ENCODE measurements around the gene PCGF3.
A peak's percentile ranks its signal among the peaks of the same experiment; 100 is the strongest.

PCGF3 gene, protein sequence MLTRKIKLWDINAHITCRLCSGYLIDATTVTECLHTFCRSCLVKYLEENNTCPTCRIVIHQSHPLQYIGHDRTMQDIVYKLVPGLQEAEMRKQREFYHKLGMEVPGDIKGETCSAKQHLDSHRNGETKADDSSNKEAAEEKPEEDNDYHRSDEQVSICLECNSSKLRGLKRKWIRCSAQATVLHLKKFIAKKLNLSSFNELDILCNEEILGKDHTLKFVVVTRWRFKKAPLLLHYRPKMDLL

DNA sequence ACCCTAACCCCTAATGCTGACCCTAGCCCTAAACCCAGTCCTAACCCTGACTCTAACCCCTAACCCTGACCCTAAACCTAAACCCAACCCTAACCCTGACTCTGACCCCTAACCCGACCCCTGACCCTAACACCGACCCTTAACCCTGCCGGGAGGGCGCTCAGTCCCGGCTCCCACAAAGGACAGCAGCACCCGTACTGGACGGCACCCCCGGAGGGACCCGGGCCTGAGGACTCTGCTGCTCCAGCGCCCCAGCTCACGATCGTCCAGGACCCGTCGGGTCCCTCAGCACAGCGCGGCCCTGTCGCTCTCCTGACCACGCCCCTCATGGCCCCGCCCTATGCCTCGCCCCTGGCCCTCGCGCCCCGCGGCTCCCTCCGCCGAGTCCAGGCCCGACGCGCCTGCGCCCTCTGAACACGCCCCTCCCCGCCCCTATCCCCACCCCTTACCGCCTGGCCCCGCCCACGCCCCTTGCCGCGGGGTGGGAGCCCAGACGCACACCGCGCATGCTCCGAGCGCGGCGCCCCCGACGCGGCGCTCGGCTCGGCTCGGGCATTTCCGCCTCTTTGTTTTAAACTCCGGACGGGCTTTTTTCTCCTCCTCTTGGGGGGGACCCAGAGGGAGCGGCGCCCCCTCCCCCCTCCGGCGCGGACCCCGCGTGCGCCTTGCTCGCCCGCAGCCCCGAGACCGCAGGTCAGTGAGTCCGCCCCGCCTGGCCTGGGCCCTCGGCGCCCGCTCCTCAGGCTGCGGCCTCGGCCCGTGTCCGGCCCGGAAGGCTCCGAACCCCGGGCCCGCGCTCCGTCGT, at the start of gene PCGF3:
PCGF3 (plus strand) TSS at position 555 of the 805 bp plus-strand sequence. CDS start 27,849 bp downstream, outside the sequence.
- DNase-seq = peak; percentile 68 to 96 (median 91)

- DNase-seq = no peak
These were observed 48.9 kb upstream of the PCGF3 start for GRCh38 chr4:656436-657337.

- no peak for DNase-seq
These were observed 48.2 kb upstream of the PCGF3 start for GRCh38 chr4:657338-657833.

DNA sequence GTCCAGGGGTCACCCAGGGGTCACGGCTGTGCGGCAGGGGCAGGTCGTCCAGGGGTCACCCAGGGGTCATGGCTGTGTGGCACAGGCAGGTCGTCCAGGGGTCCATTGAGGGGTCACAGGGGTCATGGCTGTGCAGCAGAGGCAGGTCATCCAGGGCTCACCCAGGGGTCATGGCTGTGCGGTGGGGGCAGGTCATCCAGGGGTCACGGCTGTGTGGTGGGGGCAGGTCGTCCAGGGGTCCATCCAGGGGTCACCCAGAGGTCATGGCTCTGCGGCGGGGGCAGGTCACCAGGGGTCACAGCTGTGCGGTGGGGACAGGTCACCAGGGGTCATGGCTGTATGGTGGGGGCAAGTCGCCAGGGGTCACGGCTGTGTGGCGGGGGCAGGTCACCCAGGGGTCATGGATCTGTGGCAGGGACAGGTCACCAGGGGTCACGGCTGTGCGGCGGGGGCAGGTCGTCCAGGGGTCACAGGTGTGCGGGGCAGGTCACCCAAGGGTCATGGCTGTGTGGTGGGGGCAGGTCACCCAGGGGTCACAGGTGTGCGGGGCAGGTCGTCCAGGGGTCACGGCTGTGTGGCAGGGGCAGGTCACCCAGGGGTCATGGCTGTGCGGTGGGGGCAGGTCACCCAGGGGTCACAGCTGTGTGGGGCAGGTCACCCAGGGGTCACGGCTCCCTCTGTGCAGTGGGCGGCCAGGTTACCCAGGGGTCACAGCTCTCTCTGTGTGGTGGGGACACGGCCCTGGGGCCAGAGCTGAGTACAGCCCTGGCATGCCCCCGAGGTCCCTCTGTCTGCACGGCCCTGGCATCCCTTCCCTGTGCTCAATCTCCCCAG, 47.6 kb upstream of the PCGF3 start:
- no peak for DNase-seq

GRCh38 chr4:658681-659667, 46.7 kb upstream of the PCGF3 start:
- no peak for DNase-seq

DNA sequence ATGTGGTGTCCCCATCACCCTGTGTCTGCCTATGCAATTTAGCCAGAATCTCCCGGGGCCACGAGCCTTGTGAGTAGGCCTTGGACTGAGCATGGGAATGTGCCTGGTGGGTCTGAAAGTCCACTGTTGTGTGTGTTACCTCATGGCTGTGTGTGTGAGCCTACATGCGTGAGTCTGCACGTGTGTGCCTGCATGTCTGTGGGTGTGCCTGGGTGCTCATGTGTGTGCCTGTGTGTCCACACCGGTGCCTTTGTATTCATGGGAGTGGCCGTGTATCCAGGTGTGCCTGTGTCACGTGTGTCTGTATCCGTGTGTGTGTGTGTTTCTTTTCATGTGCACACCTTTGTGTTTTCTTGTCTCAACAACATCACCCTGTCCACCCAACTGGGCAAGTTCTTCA, 45.8 kb upstream of the PCGF3 start:
- DNase-seq = no peak

DNA sequence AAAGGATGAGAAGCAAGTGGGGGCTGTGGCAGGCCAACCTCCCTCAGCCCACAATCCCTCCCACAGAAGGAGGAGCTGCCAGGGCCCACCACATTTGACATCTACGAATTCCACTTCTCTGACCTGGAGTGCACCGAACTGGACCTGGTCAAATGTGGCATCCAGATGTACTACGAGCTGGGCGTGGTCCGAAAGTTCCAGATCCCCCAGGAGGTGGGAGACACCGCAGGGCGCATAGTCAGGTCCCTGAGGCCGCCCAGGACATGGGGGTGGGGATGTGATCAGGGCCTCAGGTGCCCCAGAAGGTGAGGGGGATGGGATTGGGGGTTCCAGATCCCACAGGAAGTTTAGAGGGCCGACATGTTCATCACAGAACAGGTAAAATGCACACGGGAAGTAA, 45.2 kb upstream of the PCGF3 start:
- DNase-seq = no peak

GRCh38 chr4:661231-661630, 44.4 kb upstream of the PCGF3 start:
- no peak for DNase-seq

DNA sequence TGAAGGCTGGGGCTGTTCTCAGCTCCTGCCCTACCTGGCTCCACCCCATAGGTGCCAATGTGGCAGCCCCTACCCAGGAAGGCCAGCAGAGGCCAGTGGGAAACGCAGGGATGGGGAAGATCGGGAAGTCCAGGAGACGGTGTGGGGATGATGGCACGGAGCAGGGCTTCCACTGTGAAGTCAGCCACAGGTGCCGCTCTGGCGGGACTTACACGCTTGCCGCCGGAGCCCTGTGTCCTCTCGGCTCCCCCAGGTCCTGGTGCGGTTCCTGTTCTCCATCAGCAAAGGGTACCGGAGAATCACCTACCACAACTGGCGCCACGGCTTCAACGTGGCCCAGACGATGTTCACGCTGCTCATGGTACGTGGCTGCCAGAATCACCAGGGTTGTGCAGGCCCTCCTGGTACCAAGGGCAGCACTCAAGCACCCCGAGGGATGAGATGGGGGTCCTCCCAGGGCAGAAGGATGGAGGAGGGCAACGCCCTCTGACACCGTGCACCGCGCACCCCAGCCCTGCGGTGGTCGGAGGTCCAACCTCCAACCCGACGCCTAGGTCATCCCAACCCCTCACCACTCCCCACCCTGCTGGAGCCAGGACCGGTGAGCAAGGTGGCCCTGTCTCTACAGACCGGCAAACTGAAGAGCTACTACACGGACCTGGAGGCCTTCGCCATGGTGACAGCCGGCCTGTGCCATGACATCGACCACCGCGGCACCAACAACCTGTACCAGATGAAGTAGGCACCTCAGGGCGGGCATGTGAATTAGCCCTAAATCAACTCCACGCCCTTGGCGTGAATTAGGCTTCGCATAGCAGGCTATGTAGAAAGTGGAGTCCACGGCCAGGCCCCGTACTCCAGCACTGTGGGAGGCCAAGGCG, 43.5 kb upstream of the PCGF3 start:
- no peak for DNase-seq

DNA sequence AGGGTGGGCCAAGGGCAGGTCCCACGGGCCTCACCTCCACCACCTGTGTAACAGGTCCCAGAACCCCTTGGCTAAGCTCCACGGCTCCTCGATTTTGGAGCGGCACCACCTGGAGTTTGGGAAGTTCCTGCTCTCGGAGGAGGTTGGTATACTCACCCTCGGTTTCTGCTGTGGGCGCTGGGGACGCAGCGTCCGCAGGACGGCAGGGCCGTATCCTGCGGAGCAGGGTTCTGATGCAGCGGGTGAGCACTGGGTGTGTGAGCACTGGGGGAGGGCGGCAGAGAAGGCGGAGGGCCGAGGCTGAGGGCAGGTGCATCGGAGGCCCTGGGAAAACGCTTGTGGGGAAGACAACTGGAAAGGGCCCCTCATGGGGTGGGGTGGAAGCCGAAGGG, 42.6 kb upstream of the PCGF3 start:
- no peak for DNase-seq

DNA sequence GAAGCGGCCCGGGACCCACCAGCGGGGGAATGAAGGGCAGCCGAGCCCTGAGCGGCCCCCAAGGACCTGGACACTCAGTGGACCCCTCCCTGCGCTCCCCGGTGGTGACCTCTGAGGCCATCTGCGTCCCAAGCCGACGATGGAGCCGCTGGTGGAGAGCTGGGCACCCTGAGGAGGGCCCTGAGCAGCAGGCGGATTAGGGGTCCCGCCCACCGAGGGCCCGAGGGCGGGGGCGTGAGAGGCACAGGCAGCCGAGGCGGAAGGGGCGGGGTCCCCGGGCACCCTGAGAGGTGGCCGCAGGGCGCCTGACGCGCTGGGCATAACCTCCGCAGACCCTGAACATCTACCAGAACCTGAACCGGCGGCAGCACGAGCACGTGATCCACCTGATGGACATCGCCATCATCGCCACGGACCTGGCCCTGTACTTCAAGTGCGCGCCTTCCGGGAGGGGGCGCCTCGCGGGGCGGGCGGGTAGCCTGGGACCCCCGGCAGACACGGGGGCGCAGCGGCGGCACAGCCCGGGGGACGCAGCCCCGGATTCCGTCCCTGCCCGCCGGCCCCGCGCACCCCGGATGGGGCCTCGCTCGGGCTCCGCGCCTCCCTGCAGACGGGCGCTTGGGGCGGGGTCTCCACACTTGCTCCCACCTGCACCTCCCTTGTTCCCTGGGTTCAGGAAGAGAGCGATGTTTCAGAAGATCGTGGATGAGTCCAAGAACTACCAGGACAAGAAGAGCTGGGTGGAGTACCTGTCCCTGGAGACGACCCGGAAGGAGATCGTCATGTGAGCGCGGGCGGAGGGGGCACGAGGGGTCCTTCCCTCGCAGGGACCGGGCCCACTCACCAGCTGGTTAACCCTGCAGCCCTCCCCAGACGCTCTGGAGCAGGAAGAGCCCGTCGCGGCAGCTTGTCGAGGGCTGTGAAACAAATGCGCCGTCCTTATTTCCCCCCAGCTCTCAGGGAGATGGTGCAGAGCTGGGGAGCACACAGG, 41.9 kb upstream of the PCGF3 start:
- peak in 1 of 14 donors; percentile 54 for DNase-seq

GRCh38 chr4:664713-665231, 40.9 kb upstream of the PCGF3 start:
- DNase-seq = no peak

GRCh38 chr4:665381-665750, 40.3 kb upstream of the PCGF3 start:
- no peak for DNase-seq

DNA sequence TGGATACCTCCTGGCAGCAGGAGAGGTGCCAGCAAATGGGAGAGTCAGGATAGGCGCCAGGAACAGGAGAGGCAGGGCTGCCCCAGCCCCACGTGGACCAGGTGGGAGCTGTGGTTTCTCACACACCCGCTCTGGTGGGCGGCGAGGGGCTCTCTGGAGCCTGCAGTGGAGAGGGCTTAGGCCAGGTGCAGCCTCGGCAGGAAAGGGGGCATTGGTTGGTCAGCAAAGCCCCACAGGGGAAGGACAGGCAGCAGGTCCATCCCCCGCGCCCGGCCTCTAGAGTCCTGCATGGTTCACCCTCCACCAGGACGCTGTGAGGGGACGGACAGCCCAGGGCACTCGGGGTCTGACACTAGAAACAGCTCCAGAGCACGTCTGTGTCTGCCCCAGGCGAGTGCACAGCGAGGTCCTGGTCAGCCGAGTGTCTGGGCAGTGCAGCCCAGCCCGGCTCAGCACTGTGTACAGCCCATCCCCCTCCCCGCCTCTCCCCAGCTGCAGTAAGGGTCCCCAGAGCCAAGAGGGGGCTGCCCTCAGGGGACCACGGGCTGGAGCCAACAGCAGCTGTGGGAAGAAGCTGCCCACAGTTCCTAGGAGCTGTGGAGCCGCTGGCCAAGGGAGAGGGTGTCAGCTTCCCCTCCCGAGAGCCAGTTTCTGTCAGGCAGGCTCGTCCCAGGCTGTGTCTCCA, 39.7 kb upstream of the PCGF3 start:
- no peak for DNase-seq

DNA sequence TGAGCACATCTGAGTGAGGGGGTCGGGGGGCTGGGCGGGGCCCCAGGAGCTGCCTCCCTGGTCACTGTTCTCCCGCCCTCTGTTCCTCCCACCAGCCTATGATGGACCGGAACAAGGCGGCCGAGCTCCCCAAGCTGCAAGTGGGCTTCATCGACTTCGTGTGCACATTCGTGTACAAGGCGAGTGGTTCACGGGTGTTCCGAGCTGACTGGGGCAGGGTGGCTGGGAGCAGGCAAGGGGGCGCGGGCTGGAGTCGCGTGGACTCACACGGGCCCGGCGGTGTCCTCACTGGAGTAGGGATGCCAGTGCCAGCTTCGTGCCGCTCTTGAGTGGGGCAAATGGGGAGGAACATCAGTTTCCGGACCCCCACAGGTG, 39.2 kb upstream of the PCGF3 start:
- no peak for DNase-seq

GRCh38 chr4:666822-667544, 38.6 kb upstream of the PCGF3 start:
- no peak for DNase-seq

GRCh38 chr4:667545-667925, 38.1 kb upstream of the PCGF3 start:
- DNase-seq = no peak

All from C1 segment of cervical spinal cord (tissue), 14 donors.